Right ventricle myocardium inferior (tissue), 1 donor: Measurements from ENCODE around the gene PCBD2. TPM values are rescaled to one million over a fixed set of nuclear protein-coding genes. Genes with fewer than 3 reads are reported as not detected.
"Not testable (repeated sequence)": the region's sequence is repeated elsewhere in the genome, so short reads cannot be mapped to it uniquely, and the experiment has no call there.

Source experiments
- ATAC-seq: fragments of 200-7000 bp; cut with Tn5 transposase; one replicate; pipeline ENCODE4 v1.9.1; 2020; ENCODE audit warnings: mild to moderate bottlenecking, moderate library complexity
- DNase-seq: peaks from one replicate; pipeline ENCODE4 v3.0.0; 2021; ENCODE audit errors: missing footprints
- intact Hi-C: fragments of 100-400 bp; cut with DNase I; formaldehyde crosslinking; loops from one replicate; pipeline ENCODE4 v1.11.0; 2022
- total RNA-seq: library from RNA; stranded (reverse); fragmentation: NEBNext Ultra II Directional; extraction: Animal tissue kit (Norgen Biotek cat#: 25700); gene quantifications from one replicate; pipeline ENCODE4 v1.2.1, GENCODE V29; 2021
- donor health status: DM: no; HTN: yes; CAD: no; lungs with severe emphysema.

PCBD2 gene
- total RNA-seq, 1 donor from 2014 or later, result 24.7 TPM

- intact Hi-C loops, result loop anchor here (5.0 to 10.0 kb wide), 2 partner anchors 145 to 433 kb away; partner anchors contain the start of gene DDX46
- DNase-seq, result no peak
- ATAC-seq, result no peak
These were observed 2.7 kb upstream of the PCBD2 start for GRCh38 chr5:134902071-134902801.

DNA sequence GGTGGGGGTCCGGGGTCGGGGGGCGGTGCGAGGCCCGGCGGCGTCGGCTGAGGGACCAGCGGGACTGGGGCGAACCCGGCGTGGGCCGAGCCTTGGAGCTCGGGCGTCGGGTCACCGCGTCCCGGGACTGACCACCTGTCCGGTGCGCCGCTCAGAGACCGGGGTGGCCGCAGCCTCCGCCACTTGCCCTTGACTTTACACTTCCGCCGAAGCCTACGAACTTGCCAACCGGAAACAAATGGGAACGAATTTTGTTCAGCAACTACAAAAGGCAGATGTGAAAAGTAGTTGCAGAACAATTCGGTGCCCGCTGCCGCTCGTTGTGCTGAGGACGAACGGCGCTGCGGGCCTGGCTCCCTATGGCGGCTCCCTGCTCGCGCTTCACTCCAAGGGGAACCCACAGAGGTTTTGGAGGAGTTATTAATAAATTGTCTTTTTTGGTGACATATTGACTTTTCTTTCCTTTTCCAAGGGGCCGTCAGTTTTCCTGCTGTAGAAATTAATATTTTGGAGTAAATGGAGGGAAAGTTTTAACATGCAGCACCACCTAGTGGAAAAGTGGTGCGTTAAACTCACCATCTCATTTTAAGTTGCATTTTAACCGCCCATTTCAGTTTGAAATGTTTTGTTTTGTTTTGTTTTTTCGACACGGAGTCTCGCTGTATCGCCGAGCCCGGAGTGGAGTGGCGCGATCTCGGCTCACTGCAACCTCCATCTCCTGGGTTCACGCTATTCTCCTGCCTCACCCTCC is 490 bp downstream of the PCBD2 start:
- intact Hi-C loops, result loop anchor here (2.0 to 10.0 kb wide), 3 partner anchors 31 to 429 kb away; partner anchors contain the start of genes C5orf24 and TXNDC15
- DNase-seq (peak; percentile 90), ATAC-seq (peak; percentile 55)

DNA sequence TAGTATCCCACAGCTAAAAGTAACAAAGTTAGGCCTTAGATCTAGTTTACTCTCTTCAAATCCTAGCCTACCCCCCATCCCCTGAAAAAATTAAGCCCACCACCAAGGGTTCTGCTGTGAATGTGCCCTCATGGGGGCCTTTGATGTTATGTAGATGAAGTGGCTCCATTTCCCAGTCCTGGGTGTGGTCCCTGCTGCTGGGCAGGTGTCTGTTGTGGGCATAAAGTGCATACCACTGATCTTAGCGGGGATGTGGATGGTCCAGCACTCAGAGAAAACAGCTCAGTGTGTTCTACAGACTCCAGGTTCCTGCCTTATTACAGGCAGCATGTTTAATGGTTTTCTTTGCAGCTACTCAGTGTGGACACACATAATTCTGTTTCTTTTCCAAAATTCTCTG is 1.9 kb downstream of the PCBD2 start:
- no peak for ATAC-seq
- no peak for DNase-seq
- intact Hi-C loops, result loop anchor here (5.0 to 10.0 kb wide), 2 partner anchors 60 to 428 kb away; partner anchors contain the start of gene C5orf24

DNA sequence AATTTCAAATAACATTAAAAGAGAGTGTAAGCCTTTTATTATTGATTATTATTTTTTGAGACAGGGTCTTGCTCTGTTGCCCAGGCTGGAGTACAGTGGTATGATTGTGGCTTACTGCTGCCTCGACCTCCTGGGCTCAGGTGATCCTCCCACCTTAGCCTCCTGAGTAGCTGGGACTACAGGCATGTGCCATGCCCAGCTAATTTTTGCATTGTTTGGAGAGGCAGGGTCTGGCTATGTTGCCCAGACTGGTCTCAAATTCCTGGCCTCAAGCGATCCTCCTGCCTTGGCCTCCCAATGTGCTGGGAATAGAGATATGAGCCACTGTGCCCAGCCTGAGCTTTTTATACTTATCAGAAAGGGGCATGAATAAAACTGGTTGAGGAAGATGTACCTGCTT is 5.8 kb downstream of the PCBD2 start:
- intact Hi-C loops, DNase-seq, ATAC-seq: not testable (repeated sequence)

DNA sequence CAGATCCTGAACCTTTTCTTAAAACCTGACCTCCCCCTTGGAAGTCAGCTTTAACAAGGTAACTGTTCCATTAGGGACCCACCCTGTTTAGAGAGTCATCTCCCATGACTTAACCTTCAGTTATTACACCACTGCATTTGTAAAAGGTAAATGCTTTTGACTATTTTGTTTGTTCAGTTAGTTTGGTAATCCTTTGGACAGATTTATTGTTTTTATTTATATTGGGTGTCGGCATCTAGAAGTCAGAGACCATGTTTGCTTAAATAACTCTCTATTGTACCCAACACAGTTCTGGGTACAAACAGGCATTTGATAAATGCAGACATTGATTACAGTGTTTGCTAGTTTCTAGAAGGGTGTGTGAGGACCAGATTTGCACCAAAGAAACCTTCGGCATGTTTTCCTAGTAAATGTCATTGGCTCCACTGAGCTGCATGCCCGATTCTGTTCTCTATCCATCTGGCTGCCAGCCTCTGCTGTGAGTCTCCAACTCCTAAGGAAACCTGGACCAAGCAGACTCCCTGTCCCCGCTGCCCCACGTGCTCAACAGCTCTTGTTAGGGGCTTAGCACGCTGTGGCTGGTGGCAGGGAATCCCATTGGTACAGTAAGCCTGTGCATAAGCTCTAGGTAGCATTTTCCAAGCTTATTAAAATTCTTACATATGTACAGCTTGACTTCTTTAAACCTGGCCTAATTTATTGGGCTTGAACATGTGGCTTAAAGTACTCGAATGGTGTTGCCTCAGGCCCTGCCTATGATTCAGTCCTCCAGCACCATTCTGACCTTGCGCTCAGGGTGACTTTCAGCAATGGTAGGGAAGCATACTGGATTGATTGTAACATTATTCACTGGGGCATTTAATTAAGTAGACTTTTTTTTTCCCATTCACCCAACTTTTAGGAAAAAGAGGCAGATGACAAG is 6.6 kb downstream of the PCBD2 start:
- ATAC-seq, result no peak
- no peak for DNase-seq
- intact Hi-C loops, result no loop called here

DNA sequence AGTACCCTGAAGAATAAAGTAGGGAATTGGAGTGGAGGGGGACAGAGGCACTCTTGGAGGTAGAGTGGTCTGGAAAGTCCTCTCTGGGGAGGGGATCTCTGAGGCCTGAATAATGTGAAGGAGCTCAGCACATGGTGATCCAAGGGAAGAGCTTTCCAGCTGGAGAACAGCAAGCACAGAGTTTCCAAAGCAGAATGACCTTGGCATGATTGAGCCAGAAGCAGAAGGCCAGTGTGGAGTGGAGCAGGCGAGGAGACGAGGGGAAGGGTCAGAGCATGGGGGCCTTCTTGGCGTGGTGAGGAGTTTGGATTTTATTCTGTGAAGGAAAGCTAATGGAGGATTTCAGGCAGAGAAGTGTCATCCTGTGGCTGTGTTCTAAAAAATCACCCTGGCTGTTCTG is 8.3 kb downstream of the PCBD2 start:
- DNase-seq, result no peak
- ATAC-seq, result peak; percentile 70
- intact Hi-C loops, result no loop called here

- DNase-seq (no peak), ATAC-seq (no peak)
- intact Hi-C loops, result no loop called here
These were observed 8.9 kb downstream of the PCBD2 start for GRCh38 chr5:134913795-134914194.

GRCh38 chr5:134917070-134917815 is 12.3 kb downstream of the PCBD2 start:
- no peak for DNase-seq
- ATAC-seq, result no peak
- intact Hi-C loops, result loop anchor here (5.0 kb wide), 1 partner anchor 275 kb away; no protein-coding TSS in a partner anchor

GRCh38 chr5:134918861-134919260 is 13.9 kb downstream of the PCBD2 start:
- ATAC-seq (no peak), DNase-seq (no peak)
- intact Hi-C loops, result loop anchor here (5.0 kb wide), 1 partner anchor 273 kb away; no protein-coding TSS in a partner anchor

- intact Hi-C loops, result no loop called here
- no peak for DNase-seq
- ATAC-seq, result no peak
These were observed 16.1 kb downstream of the PCBD2 start for GRCh38 chr5:134920848-134921575.

- DNase-seq (no peak), ATAC-seq (no peak)
- intact Hi-C loops, result no loop called here
These were observed 27.6 kb downstream of the PCBD2 start for GRCh38 chr5:134932508-134932907.

DNA sequence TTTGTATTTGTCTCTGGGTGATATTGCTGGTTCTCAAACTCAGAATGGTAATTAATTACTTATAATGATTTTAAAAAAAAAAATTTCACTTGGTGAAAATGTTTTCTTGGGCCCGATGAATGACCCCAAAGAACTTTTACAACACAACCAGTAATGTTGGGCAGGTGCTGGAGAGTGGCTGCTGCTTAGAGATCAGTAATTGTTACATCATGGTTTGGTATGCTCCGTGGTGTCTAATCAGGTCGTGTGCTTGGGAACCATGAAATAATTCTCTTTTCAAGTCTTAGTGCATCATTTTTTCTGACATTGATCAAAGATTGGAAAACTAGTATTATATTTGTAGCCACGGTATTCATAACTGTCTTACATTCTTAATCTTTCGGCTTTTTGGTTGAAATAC is 29.3 kb downstream of the PCBD2 start:
- DNase-seq (no peak), ATAC-seq (no peak)
- intact Hi-C loops, result no loop called here

GRCh38 chr5:134935711-134936602 is 31.0 kb downstream of the PCBD2 start:
- DNase-seq (no peak), ATAC-seq (no peak)
- intact Hi-C loops, result no loop called here

- no peak for ATAC-seq
- no peak for DNase-seq
- intact Hi-C loops, result no loop called here
These were observed 32.6 kb downstream of the PCBD2 start for GRCh38 chr5:134937526-134937925.

DNA sequence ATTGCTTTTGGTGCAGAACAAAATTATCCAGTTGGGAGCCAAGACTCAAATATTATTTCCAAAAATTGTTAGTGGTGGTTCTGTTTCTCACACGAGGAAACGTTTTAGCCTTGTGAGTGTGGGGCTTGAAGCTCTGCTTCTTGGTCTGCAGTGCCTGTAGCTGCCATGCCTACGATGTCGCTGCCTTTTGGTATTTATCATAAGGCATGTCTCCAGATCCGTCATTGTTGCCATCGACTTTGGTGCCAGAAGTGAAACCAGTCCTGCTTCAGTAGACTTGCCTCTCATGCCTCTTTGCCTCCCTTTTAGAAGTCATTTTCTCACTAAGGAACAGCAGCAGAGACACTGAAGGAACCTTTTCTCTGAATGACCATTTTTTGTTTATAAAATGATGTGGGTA is 33.1 kb downstream of the PCBD2 start:
- ATAC-seq, result no peak
- intact Hi-C loops, result no loop called here
- no peak for DNase-seq

DNA sequence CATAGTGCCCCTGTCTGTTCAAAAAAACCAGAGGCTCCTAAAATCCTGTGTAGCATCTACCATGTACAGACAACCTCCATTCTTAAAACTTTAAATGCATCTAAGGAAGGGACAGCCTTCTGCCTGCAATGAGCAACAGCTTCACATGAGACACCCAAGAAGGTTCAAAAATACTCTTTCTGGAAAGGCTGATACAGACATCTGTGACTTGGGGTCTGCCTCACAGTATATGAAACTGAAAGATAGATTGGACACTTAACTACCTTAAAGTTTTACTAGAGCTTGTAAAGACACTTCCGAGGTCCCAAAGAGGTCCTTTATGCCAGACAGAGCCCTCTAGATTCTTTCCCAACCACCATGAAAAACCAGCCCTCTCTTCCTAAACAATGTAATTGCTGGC is 34.6 kb downstream of the PCBD2 start:
- ATAC-seq, result no peak
- intact Hi-C loops, result no loop called here
- no peak for DNase-seq

GRCh38 chr5:134943547-134943946 is 38.6 kb downstream of the PCBD2 start:
- DNase-seq, result no peak
- intact Hi-C loops, result no loop called here
- ATAC-seq, result no peak
